WI38 (cell line): ENCODE data around the gene ELMO2.

ENCODE experiments used
- H3K4me3 ChIP-seq: 2 replicates; pipeline ENCODE4 v1.5.1; 2011; ENCODE audit warnings: low read depth, mild to moderate bottlenecking, control low read depth, low read length
- TF ChIP-seq, protein P1 (sequence below): IDR thresholded peaks from 2 replicates; pipeline ENCODE4 v1.5.1; 2012; ENCODE audit warnings: low read depth, mild to moderate bottlenecking, control low read depth, low read length

ELMO2 gene

DNA sequence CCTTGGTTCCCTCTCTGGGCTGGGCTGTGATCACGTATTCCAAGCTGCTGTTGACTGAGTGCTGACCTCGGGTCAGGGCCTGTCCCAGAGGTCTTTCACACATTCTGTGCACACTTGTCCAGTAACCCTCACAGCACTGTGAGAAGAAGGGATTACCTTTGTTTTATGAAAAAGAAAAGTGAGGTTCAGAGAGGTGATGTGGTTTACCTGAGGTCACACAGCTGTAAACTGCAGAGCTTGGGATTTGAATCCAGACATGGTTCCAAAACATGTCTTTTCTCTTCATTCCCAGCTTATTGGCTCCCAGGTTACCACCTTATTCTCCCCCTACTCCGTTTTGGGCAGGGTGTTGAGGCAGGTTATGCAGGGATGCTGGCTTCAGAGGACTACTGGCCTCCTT, 69.7 kb downstream of the ELMO2 start:
- TF ChIP-seq, protein P1, sequence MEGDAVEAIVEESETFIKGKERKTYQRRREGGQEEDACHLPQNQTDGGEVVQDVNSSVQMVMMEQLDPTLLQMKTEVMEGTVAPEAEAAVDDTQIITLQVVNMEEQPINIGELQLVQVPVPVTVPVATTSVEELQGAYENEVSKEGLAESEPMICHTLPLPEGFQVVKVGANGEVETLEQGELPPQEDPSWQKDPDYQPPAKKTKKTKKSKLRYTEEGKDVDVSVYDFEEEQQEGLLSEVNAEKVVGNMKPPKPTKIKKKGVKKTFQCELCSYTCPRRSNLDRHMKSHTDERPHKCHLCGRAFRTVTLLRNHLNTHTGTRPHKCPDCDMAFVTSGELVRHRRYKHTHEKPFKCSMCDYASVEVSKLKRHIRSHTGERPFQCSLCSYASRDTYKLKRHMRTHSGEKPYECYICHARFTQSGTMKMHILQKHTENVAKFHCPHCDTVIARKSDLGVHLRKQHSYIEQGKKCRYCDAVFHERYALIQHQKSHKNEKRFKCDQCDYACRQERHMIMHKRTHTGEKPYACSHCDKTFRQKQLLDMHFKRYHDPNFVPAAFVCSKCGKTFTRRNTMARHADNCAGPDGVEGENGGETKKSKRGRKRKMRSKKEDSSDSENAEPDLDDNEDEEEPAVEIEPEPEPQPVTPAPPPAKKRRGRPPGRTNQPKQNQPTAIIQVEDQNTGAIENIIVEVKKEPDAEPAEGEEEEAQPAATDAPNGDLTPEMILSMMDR: no peak
- H3K4me3 ChIP-seq: no peak overlapping the region

DNA sequence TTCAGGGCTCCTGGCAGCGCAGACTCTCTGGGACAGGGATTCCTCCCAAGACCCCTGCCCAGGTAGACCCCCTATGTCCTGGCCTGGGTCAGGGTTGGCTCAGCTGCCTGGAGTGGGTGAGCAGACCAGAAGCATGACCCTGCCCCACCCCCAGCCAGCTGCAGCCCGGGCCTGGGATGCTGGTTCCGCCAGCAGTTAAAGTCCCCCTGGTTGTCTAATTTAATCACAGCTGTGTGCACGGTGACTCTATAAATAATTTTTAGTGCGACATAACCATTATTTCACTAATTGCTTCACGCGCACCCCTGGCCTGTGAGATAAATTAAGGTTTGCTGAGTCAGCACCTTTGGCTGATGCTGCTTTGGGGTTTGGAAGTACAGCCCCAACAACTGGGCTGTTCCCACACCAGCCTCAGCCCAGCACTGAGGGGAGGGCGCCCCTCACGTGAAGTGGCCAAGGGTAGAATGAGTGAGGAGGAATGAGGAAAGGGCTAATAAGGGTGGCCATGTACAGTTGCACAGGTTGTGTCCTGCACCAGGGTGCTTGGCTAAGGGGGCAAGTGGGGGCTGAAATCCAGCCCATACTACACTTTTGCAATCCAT, 72.0 kb downstream of the ELMO2 start:
- TF ChIP-seq, protein P1: no peak
- no peak overlapping the region for H3K4me3 ChIP-seq

DNA sequence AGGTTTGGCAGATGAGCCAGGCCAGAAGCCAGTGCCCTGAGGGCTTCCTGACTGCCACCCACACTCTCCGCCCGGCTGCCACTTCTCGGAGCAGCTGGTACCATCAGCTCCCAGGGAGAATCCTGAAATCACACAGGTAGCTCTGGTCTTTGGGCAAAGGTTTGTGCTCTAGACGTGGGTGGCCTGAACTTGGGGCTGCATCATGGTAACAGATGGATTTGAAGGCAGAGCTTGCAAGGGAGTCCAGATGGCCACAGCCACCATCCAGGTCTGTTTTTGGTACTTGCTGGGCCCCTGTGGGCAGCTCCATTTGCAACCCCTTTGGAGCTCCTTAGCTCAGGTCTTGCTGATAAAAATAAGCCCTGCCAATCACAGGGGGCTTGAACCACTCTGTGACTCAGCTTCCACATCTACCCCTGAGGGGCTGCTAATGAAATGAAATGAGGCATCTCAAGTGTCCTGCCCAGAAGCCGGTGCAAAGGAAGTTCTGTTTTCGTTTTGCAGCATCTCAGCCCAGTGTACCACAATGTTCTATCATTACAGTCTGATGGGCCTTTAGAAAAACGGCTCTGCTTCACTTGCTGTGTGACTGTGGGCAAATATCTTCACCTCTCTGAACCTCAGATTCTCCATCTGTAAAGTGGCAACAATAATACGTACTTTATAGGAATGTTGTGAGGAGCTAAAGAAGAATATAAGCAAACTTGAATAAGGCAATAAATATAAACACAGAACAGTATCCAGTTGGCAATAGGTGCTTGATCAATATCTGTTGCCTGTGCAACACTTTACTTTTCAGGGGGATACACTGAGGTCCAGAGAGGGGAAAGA, 73.0 kb downstream of the ELMO2 start:
- H3K4me3 ChIP-seq: no peak overlapping the region
- TF ChIP-seq, protein P1: no peak

DNA sequence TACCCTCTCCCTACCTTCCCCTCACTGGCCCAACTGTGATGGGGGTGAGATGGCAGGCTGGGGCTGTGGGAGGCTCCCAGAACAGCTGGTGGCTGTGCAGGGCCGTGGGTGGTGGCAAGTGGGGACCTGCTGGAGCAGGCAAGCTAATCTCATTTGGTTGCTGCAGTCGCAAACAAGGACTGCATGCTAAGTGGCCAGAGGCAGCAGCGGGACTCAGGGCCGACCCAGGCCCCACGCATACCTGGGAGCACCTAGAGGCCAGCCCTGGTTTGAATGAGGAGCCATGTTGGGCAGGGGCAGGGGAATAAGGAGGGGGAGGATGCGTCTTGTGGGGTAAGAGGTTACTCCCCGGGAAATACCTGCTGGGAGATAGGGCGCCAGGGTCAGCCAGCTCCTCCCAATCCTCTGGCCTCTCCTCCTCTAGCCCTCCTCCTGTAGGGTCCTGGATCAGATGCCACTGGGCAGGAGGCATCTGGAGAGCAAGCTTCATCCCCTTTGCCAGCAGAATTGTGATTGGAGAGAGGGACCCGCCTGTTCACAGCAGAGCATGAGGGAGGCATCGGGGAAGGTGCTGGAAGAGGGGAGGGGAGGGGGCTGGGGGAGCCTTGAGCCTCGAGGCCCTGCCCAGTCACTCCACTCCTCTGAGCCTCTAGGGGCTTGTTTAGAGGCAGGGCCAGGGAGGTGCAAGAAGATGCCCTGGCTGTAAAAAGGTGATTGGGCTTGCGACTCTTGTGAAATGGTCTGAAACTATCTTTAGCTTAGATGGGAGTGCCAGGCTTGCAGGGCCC, 73.8 kb downstream of the ELMO2 start:
- H3K4me3 ChIP-seq: no peak overlapping the region
- TF ChIP-seq, protein P1: no peak

DNA sequence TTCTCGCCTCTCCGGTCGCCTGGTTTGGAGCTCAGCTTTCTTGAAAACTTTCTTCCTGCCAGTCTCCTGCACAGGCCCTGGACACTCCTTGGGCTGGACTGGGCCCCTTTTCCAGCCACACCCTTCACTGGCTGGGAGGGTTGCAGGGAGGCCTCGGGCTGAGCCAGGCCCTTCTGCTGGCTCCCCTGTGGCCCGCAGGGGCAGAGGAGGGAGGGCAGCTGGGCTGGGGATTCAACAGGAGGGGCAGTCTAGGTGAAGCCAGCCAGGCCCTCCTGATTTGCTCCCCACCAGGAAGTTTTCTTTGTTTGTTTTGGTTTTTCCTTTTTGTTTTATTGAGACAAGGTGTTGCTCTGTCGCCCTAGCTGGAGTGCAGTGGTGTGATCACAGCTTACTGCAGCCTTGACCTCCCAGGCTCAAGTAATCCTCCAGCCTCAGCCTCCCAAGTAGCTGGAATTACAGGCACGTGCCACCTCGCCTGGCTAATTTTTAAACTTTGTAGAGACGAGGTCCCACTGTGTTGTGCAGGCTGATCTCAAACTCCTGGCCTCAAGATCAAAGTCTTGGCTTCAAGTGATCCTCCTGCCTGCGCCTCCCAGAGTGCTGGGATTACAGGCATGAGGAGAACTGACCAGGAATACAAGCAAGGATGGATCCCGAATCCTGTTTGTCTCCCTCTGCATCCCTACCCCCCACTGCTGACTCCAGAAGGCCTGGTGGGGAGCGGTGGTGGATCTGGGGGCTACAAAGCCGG, 74.6 kb downstream of the ELMO2 start:
- TF ChIP-seq, protein P1: no peak
- no peak overlapping the region for H3K4me3 ChIP-seq

DNA sequence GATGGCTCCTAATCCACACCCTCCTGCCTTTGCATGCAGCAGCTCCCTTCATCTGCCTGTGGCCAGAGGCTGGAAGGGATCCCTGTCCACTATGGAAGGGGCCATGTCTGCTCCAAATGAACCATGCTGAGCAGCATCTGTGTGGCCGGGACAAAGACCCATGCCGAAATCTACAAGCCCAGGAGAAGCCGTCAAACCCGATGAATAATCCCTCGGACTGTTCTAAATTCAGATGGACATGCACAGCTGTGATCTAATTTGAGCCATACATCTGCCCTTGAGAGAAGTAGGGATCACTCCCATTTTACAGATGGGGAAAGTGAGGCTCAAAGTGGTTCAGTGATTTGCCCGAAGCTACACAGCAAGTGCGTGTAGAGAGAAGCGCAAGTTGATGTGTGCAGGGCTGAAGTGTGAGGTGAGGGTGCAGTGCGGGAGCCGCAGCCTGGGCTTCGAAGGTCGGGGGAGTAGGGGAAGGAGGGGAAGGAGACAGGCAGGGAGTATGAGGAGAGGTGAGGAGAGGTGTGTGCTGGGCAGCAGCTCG, 75.5 kb downstream of the ELMO2 start:
- H3K4me3 ChIP-seq: no peak overlapping the region
- TF ChIP-seq, protein P1: no peak
